NK-92 treated with Interleukin-12 subunit alpha and Interleukin-12 subunit beta, amount 100 ng/mL, for 24 hours (cell line): ENCODE data around the gene EMC6.

Source experiments
- DNase-seq: peaks from one replicate; lab custom pipeline; 2025; lab: John Stamatoyannopoulos, UW

EMC6 gene

GRCh38 chr17:3668279-3669084 is at the start of gene EMC6, which contains the start of gene TAX1BP3:
Gene EMC6, plus strand, starts transcription at chr17:3668812. Its CDS starts 335 bp downstream, at chr17:3669147.
Gene TAX1BP3, minus strand, starts transcription at chr17:3668578. Its CDS starts 52 bp downstream, at chr17:3668526.
- peak; percentile 89 for DNase-seq

- no peak for DNase-seq
These were observed 47.4 kb upstream of the EMC6 start for GRCh38 chr17:3621146-3621720.

- DNase-seq = no peak
These were observed 45.5 kb upstream of the EMC6 start for GRCh38 chr17:3622977-3623594.

- DNase-seq = no peak
These were observed 41.5 kb upstream of the EMC6 start for GRCh38 chr17:3626831-3627768.

- no peak for DNase-seq
These were observed 40.8 kb upstream of the EMC6 start for GRCh38 chr17:3627769-3628167.

- no peak for DNase-seq
These were observed 37.8 kb upstream of the EMC6 start for GRCh38 chr17:3630781-3631180.

GRCh38 chr17:3632287-3632686 is 36.3 kb upstream of the EMC6 start:
- no peak for DNase-seq

GRCh38 chr17:3635474-3636153 is 33.0 kb upstream of the EMC6 start:
- no peak for DNase-seq

- DNase-seq = peak; percentile 82
These were observed 32.3 kb upstream of the EMC6 start, which contains the start of the genes CTNS and SHPK for GRCh38 chr17:3636154-3636907. Gene CTNS, plus strand, starts transcription at chr17:3636760. Its CDS starts 3,447 bp downstream, at chr17:3640207. Gene SHPK, minus strand, starts transcription at chr17:3636250. Its CDS starts 31 bp downstream, at chr17:3636219.

GRCh38 chr17:3636908-3637373 is 31.7 kb upstream of the EMC6 start:
- no peak for DNase-seq

GRCh38 chr17:3639981-3640596 is 28.5 kb upstream of the EMC6 start:
- DNase-seq = no peak

- DNase-seq = no peak
These were observed 27.6 kb upstream of the EMC6 start for GRCh38 chr17:3641014-3641413.

GRCh38 chr17:3641717-3642486 is 26.7 kb upstream of the EMC6 start:
- no peak for DNase-seq

- no peak for DNase-seq
These were observed 24.7 kb upstream of the EMC6 start for GRCh38 chr17:3643889-3644349.

- DNase-seq = no peak
These were observed 23.3 kb upstream of the EMC6 start for GRCh38 chr17:3645310-3645709.

- DNase-seq = no peak
These were observed 21.4 kb upstream of the EMC6 start for GRCh38 chr17:3647251-3647650.

- DNase-seq = no peak
These were observed 20.6 kb upstream of the EMC6 start for GRCh38 chr17:3647769-3648555.

GRCh38 chr17:3655766-3656165 is 12.8 kb upstream of the EMC6 start:
- DNase-seq = no peak
